Rectal smooth muscle tissue (tissue), 1 donor: ENCODE measurements around the gene PRPH.
"Not testable (repeated sequence)": the region's sequence is repeated elsewhere in the genome, so short reads cannot be mapped to it uniquely, and the experiment has no call there.

Experiments
- H3K27ac ChIP-seq: one replicate; pipeline ENCODE4 v1.7.0; 2013; ENCODE audit warnings: low read depth, low read length, inconsistent platforms
- H3K27me3 ChIP-seq: one replicate; pipeline ENCODE4 v1.7.0; 2013; ENCODE audit warnings: low read length; ENCODE audit not compliant: control insufficient read depth, insufficient read depth
- H3K36me3 ChIP-seq: one replicate; pipeline ENCODE4 v1.7.0; 2013; ENCODE audit warnings: low read length; ENCODE audit not compliant: control insufficient read depth, insufficient read depth
- H3K4me1 ChIP-seq: one replicate; pipeline ENCODE4 v1.7.0; 2013; ENCODE audit warnings: low read length; ENCODE audit not compliant: control insufficient read depth, insufficient read depth
- H3K4me3 ChIP-seq: one replicate; pipeline ENCODE4 v1.7.0; 2013; ENCODE audit warnings: low read length
- H3K9ac ChIP-seq: one replicate; pipeline ENCODE4 v1.7.0; 2013; ENCODE audit warnings: low read length

The PRPH gene

DNA sequence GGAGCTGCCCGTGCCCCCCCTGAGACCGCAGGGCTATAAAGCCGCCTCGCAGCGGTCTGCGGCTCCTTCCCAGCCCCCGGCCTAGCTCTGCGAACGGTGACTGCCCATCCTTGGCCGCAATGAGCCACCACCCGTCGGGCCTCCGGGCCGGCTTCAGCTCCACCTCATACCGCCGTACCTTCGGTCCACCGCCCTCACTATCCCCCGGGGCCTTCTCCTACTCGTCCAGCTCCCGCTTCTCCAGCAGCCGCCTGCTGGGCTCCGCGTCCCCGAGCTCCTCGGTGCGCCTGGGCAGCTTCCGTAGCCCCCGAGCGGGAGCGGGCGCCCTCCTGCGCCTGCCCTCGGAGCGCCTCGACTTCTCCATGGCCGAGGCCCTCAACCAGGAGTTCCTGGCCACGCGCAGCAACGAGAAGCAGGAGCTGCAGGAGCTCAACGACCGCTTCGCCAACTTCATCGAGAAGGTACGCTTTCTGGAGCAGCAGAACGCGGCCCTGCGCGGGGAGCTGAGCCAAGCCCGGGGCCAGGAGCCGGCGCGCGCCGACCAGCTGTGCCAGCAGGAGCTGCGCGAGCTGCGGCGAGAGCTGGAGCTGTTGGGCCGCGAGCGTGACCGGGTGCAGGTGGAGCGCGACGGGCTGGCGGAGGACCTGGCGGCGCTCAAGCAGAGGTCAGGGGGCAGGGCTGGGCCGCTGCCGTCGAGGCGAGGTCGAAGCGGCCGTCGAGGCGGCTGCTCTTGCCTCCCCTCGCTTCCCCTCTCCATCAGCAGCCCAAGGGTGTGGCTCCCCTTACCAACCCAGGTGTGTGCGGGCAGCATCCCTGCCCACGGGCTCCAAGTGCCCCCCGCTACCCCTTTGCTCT is at the start of gene PRPH:
Gene PRPH, plus strand, starts transcription at position 66 of the 855 bp plus-strand sequence. Its CDS starts 54 bp downstream, at position 120.
- no peak within 1 kb of the TSS for H3K27ac ChIP-seq
- peak within 1 kb of the TSS; percentile 51 for H3K4me3 ChIP-seq

DNA sequence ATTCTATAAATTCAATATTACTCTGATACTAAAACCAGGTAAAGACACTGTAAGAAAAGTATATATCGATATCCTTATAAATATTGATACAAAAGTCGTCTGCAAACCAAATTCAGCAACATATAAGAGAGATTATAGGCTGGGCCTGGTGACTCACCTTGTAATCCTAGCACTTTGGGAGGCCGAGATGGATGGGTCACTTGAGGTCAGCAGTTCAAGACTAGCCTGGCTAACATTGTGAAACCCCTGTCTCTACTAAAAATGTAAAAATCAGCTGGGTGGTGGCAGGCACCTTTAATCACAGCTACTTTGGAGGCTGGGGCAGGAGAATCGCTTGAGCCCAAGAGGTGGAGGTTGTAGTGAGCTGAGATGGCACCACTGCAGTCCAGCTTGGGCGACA is 43.6 kb upstream of the PRPH start:
- H3K9ac ChIP-seq = no peak overlapping the region
- no peaks in the 10 kb centered on the region for H3K36me3 ChIP-seq
- no peaks in the 10 kb centered on the region for H3K27me3 ChIP-seq
- H3K27ac ChIP-seq = no peak overlapping the region
- no peak overlapping the region for H3K4me3 ChIP-seq
- no peaks in the 10 kb centered on the region for H3K4me1 ChIP-seq

More for the DNA sequence above, at the start of gene PRPH:
- Histone ChIP-seq H3K4me1 (peaks cover 4% of the 10 kb centered on the region), H3K27me3 (peaks cover 44% of the 10 kb centered on the region), H3K9ac (no peak within 1 kb of the TSS), H3K36me3 (no peaks in the 10 kb centered on the region)

DNA sequence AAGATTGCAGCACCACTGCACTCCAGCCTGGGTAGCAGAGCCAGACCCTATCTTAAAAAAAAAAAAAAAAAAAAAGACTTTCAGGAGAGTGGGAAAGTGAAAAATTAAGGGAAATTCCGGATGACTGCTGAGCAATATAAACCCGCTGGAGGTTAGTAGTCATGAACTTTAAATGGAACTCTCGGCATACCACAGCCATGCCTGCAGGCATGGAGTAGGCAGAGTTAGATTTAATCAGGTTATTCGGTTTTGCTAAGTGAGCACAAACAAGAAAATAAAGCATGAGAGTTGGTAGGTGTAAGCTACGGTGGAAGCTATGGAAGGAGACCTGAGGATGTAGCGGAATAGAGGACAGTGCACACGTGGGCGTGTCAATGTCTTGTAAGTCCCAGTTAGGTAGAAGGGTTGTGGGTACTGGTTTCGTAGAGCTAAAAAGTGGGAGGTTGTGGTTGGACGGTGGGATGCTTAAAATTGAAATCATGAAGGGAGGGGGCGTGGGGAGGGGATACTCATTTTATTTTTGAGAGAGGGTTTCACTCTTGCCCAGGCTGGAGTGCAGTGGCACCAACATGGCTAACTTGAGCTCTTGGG is 41.8 kb upstream of the PRPH start:
- Histone ChIP-seq H3K27ac (no peak overlapping the region), H3K9ac (no peak overlapping the region), H3K4me1 (no peaks in the 10 kb centered on the region), H3K36me3 (no peaks in the 10 kb centered on the region), H3K27me3 (no peaks in the 10 kb centered on the region), H3K4me3 (no peak overlapping the region)

DNA sequence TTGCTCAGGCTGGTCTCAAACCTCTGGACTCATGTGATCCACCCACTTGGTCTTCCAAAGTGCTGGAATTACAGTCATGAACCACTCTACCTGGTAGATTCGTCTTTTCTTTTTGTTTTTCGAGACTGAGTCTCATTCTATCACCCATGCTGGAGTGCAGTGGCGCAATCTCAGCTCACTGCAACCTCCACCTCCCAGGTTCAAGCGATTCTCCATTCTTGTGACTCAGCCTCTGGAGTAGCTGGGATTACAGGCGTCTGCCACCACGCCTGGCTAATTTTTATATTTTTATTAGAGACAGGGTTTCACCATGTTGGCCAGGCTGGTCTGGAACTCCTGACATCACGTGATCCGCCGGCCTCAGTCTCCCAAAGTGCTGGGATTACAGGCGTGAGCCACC is 39.5 kb upstream of the PRPH start:
- H3K4me3 ChIP-seq, H3K27me3 ChIP-seq, H3K27ac ChIP-seq, H3K4me1 ChIP-seq, H3K9ac ChIP-seq, H3K36me3 ChIP-seq: not testable (repeated sequence)

DNA sequence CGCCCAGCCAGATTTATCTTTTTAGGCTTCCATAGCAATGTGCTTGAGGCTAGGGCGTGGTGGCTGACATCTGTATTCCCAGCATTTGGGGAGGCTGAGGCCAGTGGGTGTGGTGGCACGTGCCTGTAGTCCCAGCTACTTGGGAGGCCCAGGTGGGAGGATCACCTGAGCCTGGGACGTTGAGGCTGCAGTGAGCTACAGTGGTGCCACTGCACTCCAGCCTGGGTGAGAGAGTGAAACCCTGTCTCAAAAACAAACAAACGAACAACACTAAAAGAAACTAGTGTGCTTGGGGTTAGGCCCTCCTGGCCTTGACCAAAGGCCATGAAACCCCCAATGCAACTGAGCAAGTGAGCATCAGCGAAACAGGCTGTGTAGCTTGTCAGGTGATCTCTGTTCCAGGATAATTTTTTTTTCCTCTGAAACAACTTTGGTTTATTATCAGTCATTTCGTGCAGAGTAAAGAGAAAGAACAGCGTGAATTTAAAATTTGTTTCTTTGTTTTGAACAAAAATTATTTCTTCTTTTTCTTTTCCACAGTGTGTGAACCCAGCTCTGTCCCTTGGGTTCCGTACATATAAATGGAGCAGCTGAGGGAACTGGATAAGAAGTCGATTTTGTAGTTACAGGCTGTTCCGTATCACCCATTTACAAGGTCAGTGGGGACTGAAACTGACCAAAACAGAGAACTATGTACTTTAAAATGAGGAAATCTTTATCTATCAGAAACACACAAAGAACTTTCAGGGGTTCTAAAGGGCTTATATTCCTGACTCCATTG is 38.9 kb upstream of the PRPH start:
- Histone ChIP-seq H3K4me1 (no peaks in the 10 kb centered on the region), H3K27ac (no peak overlapping the region), H3K4me3 (no peak overlapping the region), H3K9ac (no peak overlapping the region), H3K27me3 (no peaks in the 10 kb centered on the region), H3K36me3 (no peaks in the 10 kb centered on the region)

DNA sequence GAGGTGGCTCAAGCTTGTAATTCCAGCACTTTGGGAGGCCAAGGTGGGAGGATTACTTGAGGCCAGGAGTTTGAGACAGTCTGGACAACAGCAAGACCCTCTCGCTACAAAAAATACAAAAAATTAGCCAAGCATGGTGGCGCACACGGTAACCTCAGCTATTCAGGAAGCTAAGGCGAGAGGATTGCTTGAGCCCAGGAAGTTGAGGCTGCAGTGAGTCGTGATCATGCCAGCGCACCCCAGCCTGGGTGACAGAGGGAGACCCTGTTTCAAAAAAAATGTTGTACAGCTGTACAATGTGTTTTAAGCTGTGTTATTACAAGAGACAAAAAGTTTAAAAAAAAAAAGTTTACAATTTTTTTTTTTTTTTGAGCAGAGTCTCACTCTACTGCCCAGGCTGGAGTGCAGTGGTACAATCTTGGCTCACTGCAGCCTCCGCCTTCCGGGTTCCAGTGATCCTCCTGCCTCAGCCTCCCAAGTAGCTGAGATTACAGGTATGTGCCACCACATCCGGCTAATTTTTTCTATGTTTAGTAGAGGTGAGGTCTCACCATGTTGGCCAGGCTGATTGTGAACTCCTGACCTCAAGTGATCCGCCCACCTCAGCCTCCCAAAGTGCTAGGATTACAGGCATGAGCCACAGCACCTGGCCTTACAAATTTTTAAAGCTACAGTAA is 37.3 kb upstream of the PRPH start:
- not testable (repeated sequence) for H3K4me3 ChIP-seq, H3K4me1 ChIP-seq, H3K27ac ChIP-seq, H3K36me3 ChIP-seq, H3K27me3 ChIP-seq, H3K9ac ChIP-seq

DNA sequence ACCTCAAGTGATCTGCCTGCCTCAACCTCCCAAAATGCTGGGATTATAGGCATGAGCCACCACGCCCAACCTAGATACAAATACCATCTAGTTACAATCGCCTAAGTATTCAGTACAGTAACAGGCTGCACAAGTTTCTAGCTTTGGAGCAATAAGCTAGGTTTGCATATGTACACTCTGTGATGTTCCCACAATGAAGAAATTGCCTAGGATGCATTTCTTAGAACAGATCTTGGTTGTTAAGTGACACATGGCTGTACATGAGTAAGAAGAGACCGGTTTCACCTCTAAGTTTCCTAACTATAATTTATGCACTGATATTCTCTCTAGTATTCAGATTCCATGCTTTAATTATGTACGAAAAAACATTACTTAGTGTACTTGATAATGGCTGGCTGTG is 35.5 kb upstream of the PRPH start:
- no peak overlapping the region for H3K4me3 ChIP-seq
- no peak overlapping the region for H3K27ac ChIP-seq
- H3K27me3 ChIP-seq = no peaks in the 10 kb centered on the region
- H3K4me1 ChIP-seq = no peaks in the 10 kb centered on the region
- H3K36me3 ChIP-seq = no peaks in the 10 kb centered on the region
- H3K9ac ChIP-seq = no peak overlapping the region

DNA sequence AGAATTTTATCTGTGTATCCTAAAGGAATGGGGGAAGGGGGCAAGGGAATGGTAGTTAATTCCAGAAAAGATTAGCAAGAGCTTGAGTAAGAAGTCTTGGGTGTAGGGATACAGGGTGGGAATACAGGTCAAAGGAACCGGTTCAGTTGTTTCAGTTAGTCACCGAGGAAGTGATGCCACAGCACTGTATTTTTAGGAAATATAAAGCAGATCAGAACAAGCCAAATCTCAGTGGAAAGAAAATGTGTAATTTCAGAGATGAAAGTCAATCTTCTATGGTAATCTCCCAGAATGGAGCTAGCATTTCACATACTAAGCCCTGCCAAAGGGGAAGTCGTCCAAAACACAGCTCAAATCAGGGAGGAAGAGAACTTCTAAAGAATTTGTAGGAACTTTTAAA is 34.8 kb upstream of the PRPH start:
- Histone ChIP-seq H3K27me3 (no peaks in the 10 kb centered on the region), H3K4me1 (no peaks in the 10 kb centered on the region), H3K36me3 (no peaks in the 10 kb centered on the region), H3K9ac (no peak overlapping the region), H3K27ac (no peak overlapping the region), H3K4me3 (no peak overlapping the region)

DNA sequence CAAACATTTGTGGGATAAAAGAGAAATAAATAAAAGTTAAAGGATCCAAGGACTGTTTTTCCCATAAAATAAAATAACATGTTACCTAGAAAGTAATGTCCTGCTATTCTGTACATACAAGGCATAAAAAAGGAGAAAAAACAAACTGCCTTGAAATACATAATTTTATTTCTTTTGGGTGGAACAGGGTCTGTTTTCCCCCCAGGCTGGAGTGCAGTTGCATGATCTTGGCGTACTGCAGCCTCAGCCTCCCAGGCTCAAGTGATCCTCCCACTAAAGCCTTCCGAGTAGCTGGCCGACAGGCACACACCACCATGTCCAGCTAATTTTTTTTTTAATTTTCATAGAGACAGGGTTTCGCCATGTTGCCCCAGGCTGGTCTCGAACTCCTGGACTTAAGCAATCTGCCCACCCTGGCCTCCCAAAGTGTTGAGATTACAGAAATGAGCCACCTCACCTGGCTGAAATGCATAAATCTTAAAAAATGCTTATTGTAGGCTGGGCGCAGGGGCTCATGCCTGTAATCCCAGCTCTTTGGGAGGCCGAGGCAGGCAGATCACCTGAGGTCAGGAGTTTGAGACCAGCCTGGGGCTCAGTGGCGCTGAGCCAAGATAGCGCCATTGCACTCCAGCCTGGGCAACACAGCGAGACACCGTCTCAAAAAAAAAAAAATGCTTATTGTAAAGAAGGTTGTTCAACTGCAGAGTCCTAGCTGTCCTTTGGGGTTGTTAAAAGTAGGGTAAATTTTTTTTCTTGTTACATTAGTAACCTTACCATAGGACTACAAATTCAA is 34.2 kb upstream of the PRPH start:
- no peaks in the 10 kb centered on the region for H3K27me3 ChIP-seq
- no peak overlapping the region for H3K27ac ChIP-seq
- H3K4me3 ChIP-seq = no peak overlapping the region
- no peak overlapping the region for H3K9ac ChIP-seq
- H3K36me3 ChIP-seq = no peaks in the 10 kb centered on the region
- no peaks in the 10 kb centered on the region for H3K4me1 ChIP-seq

DNA sequence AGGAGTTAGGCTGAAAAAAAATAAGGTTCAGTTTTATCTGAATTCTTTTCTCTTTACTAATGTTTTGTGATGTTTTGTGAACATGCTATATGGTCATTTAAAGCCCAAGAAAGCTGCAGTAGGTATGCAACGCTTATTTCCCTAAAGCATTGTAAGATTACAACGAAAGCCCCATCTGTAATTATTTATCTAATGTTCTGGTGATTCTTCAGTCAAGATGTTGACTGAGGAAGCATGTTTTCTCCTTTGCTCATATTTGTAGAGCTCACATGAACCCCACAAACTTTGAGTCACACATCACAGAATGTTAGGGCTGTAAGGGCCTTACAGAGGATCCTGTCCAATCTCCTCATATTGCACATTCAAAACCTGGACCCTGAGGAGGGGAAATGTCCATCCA is 33.2 kb upstream of the PRPH start:
- no peak overlapping the region for H3K4me3 ChIP-seq
- no peaks in the 10 kb centered on the region for H3K36me3 ChIP-seq
- no peaks in the 10 kb centered on the region for H3K4me1 ChIP-seq
- H3K9ac ChIP-seq = no peak overlapping the region
- H3K27me3 ChIP-seq = no peaks in the 10 kb centered on the region
- no peak overlapping the region for H3K27ac ChIP-seq

DNA sequence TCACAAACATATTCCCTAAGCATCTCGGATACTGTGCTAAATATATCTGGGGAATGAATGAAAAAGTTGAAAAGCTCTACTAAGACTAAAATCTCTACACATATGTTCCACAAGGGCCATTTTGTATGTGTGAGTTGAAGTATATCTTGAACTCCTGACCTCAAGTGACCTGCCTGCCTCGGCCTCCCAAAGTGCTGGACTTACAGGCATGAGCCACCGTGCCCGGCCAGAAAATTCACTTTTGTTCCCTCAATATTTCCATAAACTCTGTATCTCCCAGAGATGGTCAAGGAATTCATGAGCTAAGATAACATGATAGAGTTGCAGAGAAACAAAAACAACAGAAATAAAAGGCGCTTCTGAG is 31.6 kb upstream of the PRPH start:
- H3K4me3 ChIP-seq = peak overlapping the region; percentile 9
- no peaks in the 10 kb centered on the region for H3K4me1 ChIP-seq
- no peak overlapping the region for H3K27ac ChIP-seq
- no peaks in the 10 kb centered on the region for H3K27me3 ChIP-seq
- no peaks in the 10 kb centered on the region for H3K36me3 ChIP-seq
- no peak overlapping the region for H3K9ac ChIP-seq
